Endometrial microvascular endothelial cells (primary cell): Measurements from ENCODE around the gene TGFBR3. TPM values are rescaled to one million over a fixed set of nuclear protein-coding genes. Genes with fewer than 3 reads are reported as not detected.

Experiments used
- in situ Hi-C: cut with HindIII; loops from 2 replicates; pipeline ENCODE4 v1.10.0; 2017; ENCODE audit warnings: low sequenced_read_pairs, low pct_unique_long_range_greater_than_20kb; ENCODE audit errors: inconsistent ontology term
- total RNA-seq: library from RNA; depleted of rRNA; stranded (reverse); fragments of >200 nt; gene quantifications from one replicate; pipeline ENCODE4 v1.2.3, GENCODE V29; 2015; ENCODE audit errors: inconsistent ontology term

Gene TGFBR3
- total RNA-seq, 1 donor from 2014 or later: 17.8 TPM

DNA sequence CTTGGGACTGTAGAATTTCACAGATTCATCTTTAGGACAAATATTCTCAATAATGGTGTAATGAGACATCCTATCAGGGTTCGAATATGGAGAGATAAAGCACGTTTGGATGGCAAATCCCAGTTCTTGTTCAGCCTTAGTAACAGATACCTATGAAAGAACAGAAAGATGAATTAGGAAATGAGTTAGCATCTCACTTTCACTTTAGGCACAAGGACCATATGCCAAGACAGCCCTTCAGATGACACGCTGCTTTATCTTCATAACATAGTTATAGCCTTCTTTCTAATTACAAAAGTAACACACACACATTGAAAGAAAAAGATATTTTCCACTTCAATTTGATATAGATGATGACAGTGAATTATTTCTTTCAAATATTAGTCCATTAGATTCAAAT lies 173.6 kb downstream of the TGFBR3 start:
- in situ Hi-C loops: no loop called here

DNA sequence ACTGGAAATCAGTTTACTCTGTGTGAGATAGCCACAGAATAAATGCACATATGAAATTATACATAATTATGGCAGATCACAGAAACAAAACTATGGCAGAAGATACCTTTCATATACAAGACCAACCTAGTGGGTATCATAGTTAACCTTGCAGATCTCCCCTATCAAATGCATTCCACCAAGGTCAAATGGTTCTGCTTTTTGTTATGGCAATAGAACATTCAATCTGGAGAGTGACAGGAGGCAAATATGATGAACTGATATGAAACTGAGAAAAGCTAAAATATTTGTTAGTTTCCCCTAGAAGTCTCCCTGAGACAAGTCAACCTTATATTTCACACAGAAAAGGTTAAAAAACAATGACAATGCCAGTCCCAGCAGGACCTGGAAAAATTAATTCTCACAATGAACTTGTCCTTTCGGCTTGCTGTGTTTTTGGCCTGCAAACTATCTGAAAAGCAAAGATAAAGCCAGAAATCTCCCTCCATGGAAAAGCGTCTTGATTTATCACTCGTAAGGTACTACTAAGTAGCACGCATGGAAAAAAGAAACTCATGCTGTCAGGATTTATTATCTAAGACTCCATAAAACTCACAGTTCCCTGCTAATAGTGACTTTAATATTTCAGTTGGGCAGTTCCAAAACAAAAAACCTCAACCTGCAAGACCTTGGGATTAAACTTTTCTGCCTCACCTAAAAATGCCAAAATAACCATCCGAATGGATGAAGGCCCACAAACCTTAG lies 174.3 kb downstream of the TGFBR3 start:
- in situ Hi-C loops: no loop called here

DNA sequence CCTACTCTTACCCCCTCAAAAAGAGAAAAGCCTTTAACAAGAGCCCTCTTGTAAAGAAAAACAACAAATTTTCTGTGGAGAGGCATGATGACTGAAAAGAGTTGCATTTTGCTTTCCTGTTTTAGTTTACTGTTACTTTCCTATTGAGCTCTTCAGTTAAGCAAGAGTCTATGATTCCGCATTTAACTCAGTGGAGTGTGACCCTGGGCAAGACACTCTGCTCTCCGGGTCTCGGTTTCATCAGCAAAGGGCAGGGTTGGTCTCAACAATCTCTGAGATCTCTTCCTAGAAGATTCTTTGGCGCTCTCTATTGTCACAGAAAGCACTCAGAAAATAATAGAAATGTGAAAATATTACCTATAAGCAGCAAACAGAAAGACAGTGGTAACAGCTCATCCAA lies 175.7 kb downstream of the TGFBR3 start:
- in situ Hi-C loops: no loop called here

DNA sequence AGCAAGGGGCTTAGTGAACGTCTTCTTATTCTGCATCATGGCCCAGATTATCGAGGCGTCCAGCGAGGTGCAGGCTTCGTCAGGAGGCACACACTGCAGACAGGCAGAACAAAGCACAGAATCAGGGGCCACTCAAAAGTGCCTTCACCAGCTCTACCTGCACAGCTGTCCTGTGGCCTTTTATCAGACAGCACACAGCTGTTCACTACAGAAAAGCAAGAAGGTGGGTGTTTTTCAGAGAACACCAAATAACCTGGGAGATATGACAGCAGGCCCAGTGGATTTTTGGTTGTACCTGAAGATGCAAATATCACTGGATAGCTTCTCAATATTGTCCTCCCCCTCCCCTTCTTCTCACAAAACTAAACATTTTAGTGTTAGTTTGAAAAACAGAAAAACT lies 177.3 kb downstream of the TGFBR3 start:
- in situ Hi-C loops: no loop called here

DNA sequence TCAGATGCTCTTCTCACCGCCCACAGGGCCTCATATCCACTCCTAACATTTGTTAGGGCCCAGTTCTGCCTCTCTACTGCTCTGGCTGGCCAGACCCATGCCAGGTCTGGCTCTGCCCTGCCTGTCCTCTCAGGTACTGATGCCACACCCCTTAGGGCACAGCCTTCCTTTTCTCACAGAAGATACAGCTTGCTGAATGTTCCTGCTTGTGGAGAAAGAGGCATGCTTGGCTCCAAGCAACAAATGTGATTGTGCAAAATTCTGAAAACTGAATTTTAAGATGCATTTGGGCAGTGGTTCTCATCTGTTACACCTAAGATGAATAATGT lies 178.1 kb downstream of the TGFBR3 start:
- in situ Hi-C loops: no loop called here

DNA sequence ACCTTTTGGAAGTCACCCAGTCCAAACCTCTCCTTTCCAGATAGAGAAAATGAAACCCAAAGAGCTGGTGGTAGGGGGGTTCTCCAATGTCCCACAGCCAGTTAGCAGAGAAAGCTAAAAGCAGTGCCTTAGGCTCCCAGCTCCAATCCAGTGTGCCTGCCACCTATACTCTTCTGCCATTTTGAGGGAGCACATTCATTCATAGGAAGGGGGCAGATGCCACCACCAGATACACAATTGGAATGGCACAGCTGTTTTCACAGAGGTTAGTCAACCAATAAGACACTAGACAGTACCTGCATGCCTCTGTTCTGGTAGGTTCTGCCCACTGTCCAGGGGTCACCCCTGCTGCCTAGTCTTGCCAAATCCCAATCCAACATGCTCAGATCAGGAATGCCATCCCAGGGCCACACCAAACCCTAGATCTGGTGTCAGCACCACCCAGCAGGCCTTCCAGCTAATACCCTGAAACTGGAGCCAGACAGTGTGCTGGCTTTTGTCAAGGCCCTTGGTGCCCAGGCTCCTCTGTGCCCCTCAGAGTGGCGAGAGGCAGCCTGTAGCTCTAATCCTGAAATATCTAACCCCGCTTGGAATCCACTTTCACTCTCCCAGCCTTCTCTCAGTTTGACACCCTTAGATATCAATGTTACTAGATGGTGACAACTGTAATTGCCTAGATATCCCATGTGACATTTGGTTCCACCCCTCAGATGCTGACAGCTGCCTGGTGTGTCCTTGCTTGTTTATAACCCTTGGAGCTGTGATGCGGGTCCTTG lies 178.6 kb downstream of the TGFBR3 start:
- in situ Hi-C loops: no loop called here

DNA sequence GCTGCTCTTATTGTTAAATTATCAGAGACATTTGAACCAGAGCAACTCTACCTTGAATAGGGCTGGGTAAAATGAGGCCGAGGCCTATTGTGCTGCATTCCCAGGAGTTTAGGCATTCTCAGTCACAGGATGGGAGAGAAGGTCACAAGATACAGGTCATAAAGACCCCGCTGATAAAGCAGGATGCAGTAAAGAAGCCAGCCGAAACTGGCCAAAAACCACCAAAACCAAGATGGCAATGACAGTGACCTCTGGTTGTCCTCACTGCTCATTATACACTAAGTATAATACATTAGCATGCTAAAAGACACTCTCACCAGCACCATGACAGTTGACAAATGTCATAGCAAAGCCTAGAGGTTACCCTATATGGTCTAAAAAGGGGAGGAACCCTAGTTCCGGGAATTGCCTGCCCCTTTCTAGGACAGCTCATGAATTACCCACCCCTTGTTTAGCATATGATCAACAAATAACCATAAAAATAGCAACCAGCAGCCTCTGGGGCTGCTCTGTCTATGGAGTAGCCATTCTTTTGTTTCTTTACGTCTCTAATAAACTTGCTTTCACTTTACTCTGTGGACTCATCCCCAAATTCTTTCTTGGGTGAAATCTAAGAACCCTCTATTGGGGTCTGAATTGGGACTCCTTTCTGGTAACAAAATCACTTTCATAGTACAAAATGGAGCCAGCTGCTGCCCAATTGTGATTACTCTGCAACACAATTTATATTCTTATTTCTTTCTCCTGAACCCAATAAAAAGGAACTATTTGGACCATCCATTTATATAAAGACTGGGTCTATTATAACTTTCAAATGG lies 179.6 kb downstream of the TGFBR3 start:
- in situ Hi-C loops: no loop called here

DNA sequence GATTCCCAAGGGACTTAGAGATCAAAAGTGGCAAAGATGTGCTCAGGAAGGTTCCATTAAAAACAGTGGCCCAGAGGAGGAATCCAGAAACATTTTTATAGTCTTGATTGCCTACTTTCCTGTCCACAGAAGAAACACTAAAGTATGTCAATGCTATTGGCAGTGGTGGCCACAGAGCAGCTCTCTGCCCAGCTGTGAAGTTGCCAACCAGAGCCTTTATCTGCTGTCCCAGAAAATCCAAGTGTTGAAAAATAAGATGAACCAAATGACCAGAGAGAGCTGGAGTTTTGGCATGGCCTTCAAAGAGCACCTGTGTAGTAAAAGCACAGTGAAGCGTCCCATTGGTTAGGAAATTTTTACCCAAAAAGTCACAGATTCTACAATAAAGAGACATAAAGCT lies 181.2 kb downstream of the TGFBR3 start:
- in situ Hi-C loops: no loop called here

DNA sequence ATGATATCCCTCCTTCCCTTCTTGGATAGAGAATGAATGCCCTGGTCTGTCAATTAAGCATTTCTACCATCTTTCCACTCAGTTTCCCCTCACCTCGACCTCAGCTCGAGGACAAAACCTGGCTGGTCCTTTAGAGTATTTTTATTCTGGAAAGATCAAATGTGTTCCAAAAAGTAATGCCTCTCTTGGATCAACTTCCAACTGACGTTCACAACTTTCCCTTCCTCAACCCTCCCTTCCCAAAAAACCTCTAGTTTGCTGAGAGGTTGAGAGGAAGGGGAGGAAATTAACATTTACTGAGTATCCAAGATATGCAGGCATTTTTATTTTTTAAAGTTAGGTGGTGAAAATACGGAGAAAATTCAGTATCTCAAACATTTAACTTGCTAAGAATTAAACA lies 182.9 kb downstream of the TGFBR3 start:
- in situ Hi-C loops: no loop called here

DNA sequence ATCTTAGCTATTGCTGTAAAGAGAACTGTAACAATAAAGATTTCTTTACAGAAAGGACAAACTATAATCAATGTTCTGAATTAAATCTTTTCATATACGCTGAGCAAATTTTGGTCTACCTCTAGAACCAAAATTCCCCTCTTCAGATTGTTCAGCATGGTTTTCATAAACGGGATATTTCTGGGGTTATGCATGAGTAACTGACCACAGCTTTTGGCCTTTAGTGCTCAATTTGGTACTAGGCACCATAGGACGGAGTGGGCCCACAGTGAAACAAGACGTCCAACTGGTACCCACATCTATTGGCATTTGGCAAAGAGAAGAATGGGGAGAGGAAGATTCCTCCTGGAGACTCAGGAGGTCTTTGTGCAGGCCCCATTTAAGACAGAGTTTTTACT lies 184.5 kb downstream of the TGFBR3 start:
- in situ Hi-C loops: no loop called here

DNA sequence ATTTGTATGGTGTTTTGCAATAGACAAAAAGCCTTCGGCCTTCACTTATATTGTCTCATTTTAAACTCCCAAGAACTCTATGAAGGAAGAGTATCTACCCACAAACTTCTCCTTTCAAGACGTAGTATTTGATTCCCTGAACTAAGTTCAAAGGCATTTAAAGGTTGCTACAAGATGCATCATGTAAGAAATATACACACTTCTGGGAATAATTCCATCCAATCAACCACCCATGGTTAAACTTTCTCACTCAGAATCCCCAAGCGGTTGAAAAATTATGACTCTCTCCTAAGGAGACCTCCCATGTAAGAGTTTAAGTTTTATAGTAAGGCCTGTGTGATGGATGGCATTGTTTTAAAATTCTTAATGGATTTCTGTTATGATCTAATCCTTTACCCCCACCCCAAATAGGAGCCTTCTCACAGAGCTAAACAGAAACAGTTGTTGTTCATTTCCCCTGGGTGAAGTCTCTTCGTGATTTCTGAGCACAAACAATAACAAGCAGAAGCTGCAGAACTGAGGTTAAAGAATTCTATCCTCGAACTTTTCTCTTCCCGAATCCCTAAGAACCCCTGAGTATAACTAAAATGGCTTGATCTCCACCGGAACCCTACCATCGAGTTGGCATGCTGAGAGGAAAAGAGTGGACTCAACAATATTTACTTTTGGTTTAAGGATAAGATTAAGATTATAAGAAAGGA lies 185.0 kb downstream of the TGFBR3 start:
- in situ Hi-C loops: no loop called here

DNA sequence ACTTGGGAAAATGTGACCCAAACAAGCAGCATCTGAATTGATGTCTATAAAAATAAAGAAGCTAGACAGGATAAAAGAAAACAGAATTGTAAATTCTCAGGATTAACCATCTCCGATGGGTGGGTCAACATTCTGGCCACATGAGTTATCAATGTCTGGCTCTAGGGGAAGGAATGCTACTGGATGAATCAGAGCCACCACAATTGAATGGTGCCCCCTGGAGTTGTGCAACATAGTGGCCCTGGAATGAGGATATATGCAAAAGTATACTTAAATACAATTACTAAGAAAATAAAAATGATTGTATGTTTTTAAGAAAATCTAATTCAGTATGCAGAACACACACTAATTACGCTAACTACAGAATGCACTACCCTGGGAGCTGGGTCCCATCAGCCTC lies 185.6 kb downstream of the TGFBR3 start:
- in situ Hi-C loops: no loop called here

DNA sequence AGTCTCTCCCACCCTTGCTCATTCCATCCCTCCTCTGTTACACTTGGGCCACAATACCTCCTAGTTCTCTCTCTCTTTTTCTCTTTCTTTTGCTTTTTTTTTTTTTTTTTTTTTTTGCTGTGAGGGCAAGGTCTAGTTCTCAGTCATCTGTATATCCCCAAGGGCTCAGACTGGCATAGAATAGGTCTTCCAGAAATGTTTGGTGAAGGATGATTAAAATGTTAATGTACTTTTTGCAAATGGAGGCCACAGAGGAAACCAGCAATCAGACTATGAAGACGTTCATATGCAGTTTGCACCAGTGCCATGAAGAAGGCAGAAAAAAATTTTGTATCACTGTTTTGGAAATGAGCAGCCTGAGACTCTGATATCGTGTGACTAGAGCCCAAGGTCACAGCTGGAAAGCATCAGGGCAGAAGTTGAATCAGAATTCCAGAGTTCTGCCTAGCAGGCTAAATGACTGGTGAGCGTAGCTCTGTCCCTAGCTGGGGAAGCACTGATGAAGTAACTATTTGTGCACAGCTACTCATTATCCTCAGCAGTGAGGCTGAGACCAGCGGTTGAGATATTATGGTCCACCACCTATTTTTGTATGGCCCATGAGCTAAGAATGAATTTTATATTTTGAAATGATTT lies 186.5 kb downstream of the TGFBR3 start:
- in situ Hi-C loops: no loop called here

DNA sequence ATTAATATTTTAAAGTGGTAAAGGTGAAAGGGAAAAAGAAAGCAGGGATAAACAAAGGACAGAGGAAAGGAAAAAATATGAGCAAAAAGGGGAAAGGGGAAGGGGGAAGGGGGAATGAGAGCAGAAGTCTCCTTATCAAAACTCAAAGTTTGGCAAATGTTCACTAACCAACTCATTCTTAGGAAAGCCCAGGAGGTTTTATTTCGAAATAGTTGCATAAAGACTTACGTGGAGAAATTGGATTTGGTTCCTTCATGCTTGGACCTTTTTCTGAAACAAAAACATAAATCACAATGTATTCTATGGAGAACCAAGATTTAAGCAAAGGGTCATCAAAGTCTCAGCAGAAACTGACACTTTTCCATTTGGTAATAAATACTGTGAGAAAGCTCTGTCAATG lies 188.1 kb downstream of the TGFBR3 start:
- in situ Hi-C loops: no loop called here

DNA sequence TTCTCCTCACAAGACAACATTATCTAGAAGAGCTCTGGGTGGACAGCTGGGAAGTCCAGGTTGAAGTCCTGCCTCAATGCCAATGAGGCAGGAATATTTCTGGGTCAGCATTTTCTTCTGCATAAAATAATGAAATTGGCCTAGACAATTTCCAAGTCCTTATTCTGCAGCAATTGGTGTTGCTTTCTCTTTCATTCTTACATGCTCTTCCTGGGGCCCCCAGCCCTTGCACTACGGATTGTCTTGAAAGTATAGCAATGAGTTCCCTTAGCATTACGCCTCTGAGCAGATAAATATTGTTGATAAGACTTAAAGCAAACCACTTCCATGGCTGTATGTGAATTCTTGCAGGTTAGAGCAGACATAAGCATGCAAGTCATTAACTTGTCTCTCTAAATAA lies 188.5 kb downstream of the TGFBR3 start:
- in situ Hi-C loops: no loop called here

DNA sequence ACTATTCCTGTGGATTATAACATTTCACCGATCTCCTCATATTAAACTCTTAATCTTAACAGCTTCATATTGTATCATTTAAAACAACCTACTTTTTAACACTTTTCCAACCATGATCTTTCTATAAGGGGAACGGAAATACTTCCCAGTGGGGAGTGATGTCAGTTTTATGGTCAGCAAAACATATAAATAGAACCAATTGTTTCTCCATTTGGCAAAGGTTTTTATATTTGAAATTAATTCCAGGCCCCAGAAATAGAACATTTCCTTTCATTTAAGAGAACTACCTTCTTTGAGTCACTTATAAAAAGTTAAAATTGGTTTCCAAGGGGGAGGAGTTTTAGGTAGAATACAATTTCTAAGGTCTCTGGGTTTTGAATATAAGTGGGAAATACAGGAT lies 189.6 kb downstream of the TGFBR3 start:
- in situ Hi-C loops: no loop called here

DNA sequence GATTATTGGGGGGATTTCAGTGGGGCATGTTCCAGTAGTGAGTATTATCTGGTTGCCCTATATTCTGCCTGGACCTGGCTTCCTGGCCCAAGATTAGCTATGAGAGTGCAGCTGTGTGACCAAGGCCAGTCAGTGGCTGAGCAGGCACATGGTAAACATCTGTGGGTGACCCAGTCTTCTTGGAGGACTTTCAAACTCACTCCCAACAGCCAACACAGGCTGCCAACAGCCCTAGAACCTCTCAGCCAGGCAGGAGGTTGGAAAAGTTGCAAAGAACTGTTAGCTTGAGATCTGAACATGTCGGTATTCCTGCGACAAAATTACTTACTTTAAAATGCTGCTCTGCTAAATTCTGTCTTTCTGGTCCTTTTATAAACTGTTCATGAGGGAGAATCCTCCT lies 192.4 kb downstream of the TGFBR3 start:
- in situ Hi-C loops: no loop called here

DNA sequence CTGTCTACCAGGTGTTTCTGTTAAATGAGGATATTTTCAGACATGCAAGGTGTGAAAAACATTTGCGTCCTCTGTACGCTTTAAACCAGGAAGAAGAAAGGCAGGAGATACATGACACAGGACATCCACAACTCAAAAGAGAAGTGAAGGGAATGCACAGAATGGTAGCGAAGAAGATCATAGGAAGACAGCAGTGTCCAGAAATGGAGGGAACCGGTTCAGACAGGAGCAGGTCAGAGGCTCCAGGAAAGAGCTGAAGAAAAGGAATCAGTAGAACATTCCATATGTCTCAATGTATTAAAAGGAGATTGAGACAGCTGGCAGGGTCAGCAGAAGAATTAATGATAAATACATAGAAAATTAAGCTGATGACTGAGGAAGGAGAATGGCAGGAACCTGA lies 194.4 kb downstream of the TGFBR3 start:
- in situ Hi-C loops: no loop called here
